ENCODE data around the gene SOBP. TPM values are rescaled to one million over a fixed set of nuclear protein-coding genes. Genes with fewer than 3 reads are reported as not detected.

Gene SOBP, protein sequence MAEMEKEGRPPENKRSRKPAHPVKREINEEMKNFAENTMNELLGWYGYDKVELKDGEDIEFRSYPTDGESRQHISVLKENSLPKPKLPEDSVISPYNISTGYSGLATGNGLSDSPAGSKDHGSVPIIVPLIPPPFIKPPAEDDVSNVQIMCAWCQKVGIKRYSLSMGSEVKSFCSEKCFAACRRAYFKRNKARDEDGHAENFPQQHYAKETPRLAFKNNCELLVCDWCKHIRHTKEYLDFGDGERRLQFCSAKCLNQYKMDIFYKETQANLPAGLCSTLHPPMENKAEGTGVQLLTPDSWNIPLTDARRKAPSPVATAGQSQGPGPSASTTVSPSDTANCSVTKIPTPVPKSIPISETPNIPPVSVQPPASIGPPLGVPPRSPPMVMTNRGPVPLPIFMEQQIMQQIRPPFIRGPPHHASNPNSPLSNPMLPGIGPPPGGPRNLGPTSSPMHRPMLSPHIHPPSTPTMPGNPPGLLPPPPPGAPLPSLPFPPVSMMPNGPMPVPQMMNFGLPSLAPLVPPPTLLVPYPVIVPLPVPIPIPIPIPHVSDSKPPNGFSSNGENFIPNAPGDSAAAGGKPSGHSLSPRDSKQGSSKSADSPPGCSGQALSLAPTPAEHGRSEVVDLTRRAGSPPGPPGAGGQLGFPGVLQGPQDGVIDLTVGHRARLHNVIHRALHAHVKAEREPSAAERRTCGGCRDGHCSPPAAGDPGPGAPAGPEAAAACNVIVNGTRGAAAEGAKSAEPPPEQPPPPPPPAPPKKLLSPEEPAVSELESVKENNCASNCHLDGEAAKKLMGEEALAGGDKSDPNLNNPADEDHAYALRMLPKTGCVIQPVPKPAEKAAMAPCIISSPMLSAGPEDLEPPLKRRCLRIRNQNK
- under 1 TPM in 1 of 2 donors, not detected in 1; 0.06 TPM for total RNA-seq

DNA sequence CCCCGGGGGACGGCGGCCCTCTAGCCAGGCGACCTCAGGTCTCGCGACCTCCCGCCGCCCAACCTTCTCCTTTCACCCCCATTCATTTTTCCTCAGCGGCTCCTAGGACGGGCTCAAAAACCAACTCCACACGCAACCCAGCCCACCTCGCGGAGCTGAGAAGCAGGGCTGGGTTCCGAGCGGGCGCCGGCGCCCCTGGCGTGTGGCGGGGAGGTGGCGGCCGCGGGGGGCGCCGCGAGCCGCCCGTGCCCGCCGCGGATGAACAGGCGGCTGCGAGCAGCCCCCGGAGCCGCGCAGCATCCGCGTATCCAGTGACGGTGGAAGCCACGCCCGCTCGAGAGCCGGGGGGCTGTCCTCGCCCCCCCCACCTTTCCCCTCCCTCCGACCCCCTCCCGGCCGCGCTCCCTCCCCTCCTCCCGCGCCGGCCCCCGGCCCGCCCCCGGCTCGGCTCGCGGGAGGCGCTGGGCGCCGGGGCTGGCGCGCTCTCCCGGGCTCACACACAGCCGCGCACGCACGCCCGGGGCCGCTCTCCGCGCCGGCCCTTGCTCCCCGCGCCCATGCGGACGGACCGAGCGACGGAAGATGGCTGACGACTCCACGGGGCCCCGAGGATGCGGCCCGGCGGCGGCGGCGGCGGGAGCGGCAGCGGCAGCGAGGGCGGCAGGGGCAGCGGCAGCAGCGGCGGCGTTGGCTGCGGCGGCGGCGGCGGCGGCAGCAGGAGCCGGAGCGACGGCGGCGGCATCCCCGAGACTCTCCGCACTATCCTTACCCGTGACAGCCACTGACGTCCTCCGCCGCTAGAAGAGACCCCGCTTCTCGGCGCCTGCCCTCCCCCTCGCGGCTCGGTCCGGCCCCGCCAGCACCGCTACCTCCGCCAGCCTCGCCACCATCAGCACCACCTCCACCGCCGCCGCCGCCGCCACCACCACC is at the start of gene SOBP:
Gene SOBP, plus strand, starts transcription at position 482 of the 930 bp plus-strand sequence. CDS start 500 bp downstream, outside the sequence.
- Mint-ChIP-seq H3K4me3 (peak within 1 kb of the TSS; percentile 90), H3K4me1 (peaks cover 11% of the 10 kb centered on the region), H3K27ac (peak within 1 kb of the TSS; percentile 12), H3K9me3 (no peaks in the 10 kb centered on the region), H3K27me3 (peaks cover 29% of the 10 kb centered on the region), H3K36me3 (ENCODE audit: low read depth) (peaks cover 6% of the 10 kb centered on the region)
- peak; percentile 60 for ATAC-seq (replicated peaks)

DNA sequence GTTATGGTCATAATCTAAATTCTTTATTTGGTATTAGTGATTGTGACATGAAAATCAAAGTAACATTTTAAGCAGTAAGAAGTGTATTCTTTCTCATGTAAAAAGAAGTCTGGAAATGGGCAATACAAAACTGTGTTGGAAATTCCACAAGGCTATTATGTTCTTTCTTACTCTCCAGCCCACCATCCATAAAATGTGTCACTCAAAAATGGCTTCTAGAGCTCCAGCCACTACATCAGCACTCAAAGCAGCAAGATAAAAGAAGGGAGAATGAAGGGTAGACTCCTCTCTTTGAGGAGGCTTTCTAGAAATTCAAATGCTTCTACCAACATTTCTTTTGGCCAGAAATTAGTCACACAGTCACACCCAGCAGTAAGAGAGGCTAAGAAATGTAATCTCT is 49.0 kb upstream of the SOBP start:
- Mint-ChIP-seq H3K27me3 (no peaks in the 10 kb centered on the region), H3K9me3 (no peaks in the 10 kb centered on the region), H3K36me3 (ENCODE audit: low read depth) (peaks cover 5% of the 10 kb centered on the region), H3K4me3 (no peak overlapping the region), H3K27ac (no peak overlapping the region), H3K4me1 (peaks cover 17% of the 10 kb centered on the region)
- no peak for ATAC-seq (replicated peaks)

DNA sequence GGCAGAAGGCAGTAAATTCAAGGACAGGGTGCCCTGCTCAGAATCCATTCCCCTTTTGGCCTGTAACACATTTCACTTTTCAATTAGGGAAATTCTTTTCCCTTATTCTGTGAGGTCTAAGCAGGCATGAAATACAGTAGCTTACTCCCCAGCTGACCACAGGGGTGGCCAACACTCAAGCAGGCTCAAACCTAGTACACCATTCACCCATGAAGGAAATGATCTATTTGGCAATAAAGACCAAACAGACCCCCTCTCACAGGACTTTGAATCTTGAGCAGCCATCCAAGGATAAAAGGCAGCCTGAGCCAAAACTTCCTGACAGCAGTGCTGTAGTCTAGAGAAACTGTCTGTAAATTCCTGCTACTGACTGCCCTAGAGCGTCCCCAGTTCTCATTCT is 48.2 kb upstream of the SOBP start:
- ATAC-seq (replicated peaks), result no peak
- Mint-ChIP-seq H3K9me3 (no peaks in the 10 kb centered on the region), H3K4me3 (no peak overlapping the region), H3K27me3 (no peaks in the 10 kb centered on the region), H3K27ac (no peak overlapping the region), H3K4me1 (peaks cover 17% of the 10 kb centered on the region), H3K36me3 (ENCODE audit: low read depth) (peaks cover 10% of the 10 kb centered on the region)

DNA sequence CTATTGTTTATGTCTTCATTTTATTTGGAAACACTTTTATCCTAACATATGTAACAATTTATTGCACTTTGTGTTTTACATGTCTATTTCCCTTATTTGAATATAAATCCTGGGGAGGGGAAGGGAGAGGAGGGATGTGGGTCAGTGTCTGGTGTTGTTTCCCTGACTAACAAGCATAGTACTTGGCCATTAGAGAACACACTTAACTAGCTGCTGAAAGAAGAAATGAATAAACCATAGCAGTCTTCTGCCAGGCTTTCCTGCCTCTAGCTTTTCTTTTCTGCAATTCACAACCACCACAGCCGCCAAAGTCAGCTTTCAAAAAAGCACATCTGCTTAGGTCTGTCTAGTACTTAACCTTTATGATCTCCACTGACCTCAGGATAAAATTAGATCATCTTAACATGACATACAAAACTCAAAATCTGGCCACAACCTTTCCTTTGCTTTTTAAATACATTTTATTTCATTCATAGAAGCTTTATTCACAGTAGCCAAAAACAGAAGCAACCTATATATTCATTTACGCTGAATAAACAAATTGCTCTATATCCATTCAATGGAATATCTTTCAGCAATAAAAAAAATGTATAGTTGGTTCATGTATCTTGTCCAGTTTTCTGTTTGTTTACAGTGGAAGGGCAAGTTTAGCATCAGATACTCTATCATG is 46.8 kb upstream of the SOBP start:
- Mint-ChIP-seq H3K36me3 (ENCODE audit: low read depth) (peaks cover 11% of the 10 kb centered on the region), H3K9me3 (no peaks in the 10 kb centered on the region), H3K27ac (no peak overlapping the region), H3K4me3 (no peak overlapping the region), H3K27me3 (no peaks in the 10 kb centered on the region), H3K4me1 (peaks cover 12% of the 10 kb centered on the region)
- ATAC-seq (replicated peaks), result no peak

DNA sequence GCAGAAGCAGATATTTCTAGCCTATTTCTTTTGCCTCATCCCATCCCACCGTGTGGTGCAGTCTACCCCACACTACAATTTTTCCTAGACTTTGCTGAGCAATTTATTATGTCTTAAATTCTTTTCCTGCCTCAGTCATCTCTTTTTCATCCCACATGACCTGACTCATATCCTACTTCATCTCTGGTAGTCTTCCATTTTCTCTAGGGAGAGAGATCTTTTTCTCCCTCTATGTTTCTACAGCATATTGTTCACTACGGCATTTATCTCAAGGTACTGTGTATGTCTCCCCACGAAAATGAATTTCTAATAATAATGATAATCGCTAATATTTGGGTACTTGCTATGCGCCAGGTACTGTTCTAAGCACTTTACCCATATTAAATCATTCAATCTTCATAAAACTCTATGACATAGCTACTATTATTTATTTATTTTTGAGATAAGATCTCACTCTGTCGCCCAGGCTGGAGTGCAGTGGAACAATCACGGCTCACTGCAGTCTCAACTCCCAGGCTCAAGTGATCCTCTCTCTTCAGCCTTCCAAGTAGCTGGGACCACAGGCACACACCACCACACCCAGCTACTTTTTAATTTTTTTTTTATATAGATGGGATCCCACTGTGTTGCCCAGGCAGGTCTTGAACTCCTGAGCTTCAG is 46.2 kb upstream of the SOBP start:
- no peaks in the 10 kb centered on the region for H3K27me3 Mint-ChIP-seq
- peaks cover 11% of the 10 kb centered on the region for H3K36me3 Mint-ChIP-seq (ENCODE audit: low read depth)
- no peak overlapping the region for H3K27ac Mint-ChIP-seq
- H3K9me3 Mint-ChIP-seq, result peaks cover 7% of the 10 kb centered on the region
- ATAC-seq (replicated peaks), result no peak
- peaks cover 12% of the 10 kb centered on the region for H3K4me1 Mint-ChIP-seq
- H3K4me3 Mint-ChIP-seq, result no peak overlapping the region

DNA sequence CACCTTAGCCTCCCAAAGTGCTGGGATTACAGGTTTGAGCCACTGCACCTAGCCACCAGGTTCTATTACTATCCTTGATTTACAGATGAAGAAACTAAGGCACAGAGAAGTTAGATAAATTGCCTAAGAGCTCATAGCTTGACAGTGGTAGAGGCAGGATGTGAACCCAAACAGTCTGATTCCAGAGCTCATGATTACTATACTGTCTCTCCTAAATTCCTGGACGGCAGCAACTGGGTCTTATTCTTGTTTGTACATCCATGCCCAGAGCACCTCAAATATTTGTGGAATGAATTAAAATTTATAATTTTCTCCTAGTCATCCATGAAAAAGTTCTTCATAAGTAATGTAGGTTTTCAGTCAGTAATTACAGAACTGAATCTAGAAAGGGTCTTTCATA is 45.6 kb upstream of the SOBP start:
- H3K4me1 Mint-ChIP-seq, result peaks cover 14% of the 10 kb centered on the region
- ATAC-seq (replicated peaks), result no peak
- peaks cover 11% of the 10 kb centered on the region for H3K9me3 Mint-ChIP-seq
- H3K27me3 Mint-ChIP-seq, result no peaks in the 10 kb centered on the region
- H3K27ac Mint-ChIP-seq, result no peak overlapping the region
- H3K36me3 Mint-ChIP-seq (ENCODE audit: low read depth), result peaks cover 11% of the 10 kb centered on the region
- H3K4me3 Mint-ChIP-seq, result no peak overlapping the region

DNA sequence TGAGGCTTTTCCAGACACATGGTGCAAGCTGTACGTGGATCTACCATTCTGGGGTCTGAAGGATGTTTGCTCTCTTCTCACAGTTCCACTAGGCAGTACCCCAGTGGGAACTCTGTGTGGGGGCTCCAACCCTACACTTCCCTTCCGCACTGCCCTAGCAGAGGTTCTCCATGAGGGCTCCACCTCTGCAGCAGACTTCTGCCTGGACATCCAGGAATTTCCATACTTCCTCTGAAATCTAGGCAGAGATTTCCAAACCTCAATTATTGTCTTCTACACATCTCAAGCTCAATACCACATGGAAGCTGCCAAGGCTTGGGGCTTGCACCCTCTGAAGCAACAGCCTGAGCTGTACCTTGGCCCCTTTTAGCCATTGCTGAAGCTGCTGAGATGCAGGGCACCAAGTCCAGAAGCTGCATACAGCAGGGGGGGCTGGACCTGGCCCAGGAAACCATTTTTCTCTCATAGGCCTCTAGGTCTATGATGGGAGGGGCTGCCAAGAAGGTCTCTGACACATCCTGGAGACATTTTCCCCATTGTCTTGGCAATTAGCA is 42.2 kb upstream of the SOBP start:
- no peak for ATAC-seq (replicated peaks)
- Mint-ChIP-seq H3K27ac (no peak overlapping the region), H3K9me3 (peaks cover 13% of the 10 kb centered on the region), H3K4me3 (no peak overlapping the region), H3K4me1 (peaks cover 6% of the 10 kb centered on the region), H3K27me3 (no peaks in the 10 kb centered on the region), H3K36me3 (ENCODE audit: low read depth) (peaks cover 17% of the 10 kb centered on the region)

DNA sequence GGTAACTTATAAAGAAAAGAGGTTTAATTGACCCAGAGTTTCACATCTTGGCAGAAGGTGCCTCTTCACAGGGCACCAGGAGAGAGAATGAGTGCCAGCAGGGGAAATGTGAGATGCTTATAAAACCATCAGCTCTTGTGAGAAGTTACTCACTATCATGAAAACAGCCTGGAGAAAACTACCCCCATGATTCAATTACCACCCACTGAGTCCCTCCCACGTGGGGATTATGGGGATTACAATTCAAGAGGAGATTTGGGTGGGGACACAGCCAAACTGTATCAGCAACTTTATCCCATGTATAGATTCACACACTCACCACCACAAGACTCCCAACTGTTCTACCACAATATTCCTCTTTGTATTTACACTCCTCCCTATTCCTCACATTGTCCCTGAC is 41.1 kb upstream of the SOBP start:
- H3K4me3 Mint-ChIP-seq, result no peak overlapping the region
- no peak for ATAC-seq (replicated peaks)
- no peaks in the 10 kb centered on the region for H3K27me3 Mint-ChIP-seq
- H3K4me1 Mint-ChIP-seq, result peaks cover 5% of the 10 kb centered on the region
- no peak overlapping the region for H3K27ac Mint-ChIP-seq
- peaks cover 23% of the 10 kb centered on the region for H3K36me3 Mint-ChIP-seq (ENCODE audit: low read depth)
- peaks cover 13% of the 10 kb centered on the region for H3K9me3 Mint-ChIP-seq

DNA sequence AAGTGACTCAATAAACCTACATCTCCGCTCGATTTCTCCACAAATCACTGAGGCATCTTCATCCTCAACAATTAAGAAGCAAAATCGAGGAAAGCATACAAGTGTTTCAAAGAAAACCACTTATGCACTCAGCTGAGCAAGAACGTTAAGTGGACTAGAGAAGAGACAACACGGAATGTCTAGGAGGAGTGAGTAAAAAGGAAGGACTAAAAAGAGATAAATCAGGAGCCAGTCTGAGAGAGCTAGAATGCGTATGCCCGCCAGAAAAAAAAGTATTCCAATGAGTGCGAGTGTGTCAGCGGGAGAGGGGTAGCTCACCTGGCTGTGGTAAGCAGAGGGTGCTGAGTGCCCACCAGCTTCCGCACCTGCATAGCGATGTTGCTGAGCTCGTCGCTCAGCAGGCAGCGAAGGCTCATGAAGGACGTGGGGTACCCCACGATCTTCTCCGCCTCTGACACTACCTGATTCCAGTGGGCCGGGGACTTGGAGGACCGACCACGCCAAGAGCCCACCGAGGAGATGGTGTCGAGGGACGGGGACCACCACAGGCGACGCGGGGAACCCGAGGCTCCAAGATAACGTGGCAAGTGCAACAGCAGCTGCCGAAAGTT is 31.1 kb upstream of the SOBP start:
- Mint-ChIP-seq H3K9me3 (no peaks in the 10 kb centered on the region), H3K27me3 (no peaks in the 10 kb centered on the region), H3K4me1 (peaks cover 7% of the 10 kb centered on the region), H3K27ac (peak overlapping the region; percentile 98), H3K36me3 (ENCODE audit: low read depth) (peaks cover under 1% of the 10 kb centered on the region), H3K4me3 (peak overlapping the region; percentile 99)
- ATAC-seq (replicated peaks), result peak; percentile 17

DNA sequence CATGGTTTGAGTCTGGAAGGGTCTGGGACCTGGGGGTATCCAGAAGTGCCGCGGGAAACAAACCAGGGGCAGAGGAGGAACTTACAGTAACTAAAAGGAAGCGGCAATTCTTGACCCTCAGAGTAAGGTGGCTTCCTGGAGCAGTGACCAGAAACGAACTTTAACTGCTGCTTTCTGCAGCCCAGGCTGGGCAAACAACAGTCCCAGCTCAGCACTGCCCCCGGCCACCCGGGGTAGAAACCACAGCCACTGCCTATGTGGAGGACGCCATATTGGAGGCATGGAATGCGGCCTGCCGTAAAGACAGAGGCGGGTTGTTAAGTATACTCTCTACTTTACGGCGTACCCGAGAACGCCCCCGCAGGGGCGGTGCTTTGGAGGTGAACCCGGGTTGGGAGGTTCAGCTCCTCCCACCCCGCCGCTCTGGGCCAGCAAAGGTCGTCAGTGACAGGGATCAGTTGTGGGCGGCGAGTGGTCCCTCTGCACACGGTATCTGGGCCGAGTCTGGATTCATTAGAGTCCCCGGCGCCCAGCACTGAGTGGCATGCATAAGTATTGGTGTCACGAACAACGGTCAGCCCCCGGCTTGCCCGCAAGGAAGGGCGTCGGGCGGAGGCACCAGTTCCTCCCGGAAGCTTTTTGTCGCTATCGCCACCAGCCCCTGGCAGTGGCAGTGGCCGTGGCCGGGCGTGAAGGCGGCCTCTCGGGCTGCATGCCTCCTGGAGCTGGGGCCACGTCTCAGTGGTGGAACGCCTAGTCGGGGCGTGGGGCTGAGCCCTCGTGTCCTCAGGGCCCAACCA is 30.4 kb upstream of the SOBP start, which contains the start of gene PDSS2:
Gene PDSS2, minus strand, starts transcription at position 282 of the 800 bp plus-strand sequence. Its CDS starts 279 bp downstream, at position 3.
- Mint-ChIP-seq H3K27me3 (no peaks in the 10 kb centered on the region), H3K9me3 (no peaks in the 10 kb centered on the region), H3K4me1 (peaks cover 7% of the 10 kb centered on the region), H3K4me3 (peak within 1 kb of the TSS; percentile 99), H3K36me3 (ENCODE audit: low read depth) (no peaks in the 10 kb centered on the region), H3K27ac (peak within 1 kb of the TSS; percentile 98)
- peak; percentile 97 for ATAC-seq (replicated peaks)

DNA sequence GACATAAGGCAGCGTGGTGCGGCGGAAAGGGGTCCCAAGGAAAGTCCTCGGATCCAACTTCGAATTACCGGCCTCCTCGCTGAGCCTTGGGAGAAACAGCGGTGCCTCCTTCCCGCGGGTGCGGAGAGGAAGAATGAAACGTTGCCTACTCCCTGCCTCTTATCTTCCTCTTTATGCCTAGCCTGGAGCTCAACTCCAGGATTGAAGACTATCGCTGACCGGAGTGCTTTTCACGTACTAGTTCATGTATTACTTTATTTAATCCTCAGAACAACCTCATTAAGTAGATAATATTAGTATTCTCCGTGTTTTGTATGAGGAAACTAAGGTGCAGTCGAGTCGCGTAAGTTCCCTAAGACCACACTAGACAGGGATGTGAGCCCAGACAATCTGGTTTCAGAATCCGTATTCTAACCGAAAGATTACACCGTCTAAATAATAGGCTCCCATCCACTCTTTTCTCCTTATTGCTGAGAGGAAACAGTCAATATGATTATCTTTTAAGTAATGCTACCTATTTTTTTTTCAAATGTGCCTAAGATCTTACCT is 29.8 kb upstream of the SOBP start:
- H3K36me3 Mint-ChIP-seq (ENCODE audit: low read depth), result no peaks in the 10 kb centered on the region
- H3K9me3 Mint-ChIP-seq, result no peaks in the 10 kb centered on the region
- no peak for ATAC-seq (replicated peaks)
- H3K4me3 Mint-ChIP-seq, result peak overlapping the region; percentile 99
- H3K4me1 Mint-ChIP-seq, result peaks cover 7% of the 10 kb centered on the region
- H3K27ac Mint-ChIP-seq, result peak overlapping the region; percentile 98
- no peaks in the 10 kb centered on the region for H3K27me3 Mint-ChIP-seq

DNA sequence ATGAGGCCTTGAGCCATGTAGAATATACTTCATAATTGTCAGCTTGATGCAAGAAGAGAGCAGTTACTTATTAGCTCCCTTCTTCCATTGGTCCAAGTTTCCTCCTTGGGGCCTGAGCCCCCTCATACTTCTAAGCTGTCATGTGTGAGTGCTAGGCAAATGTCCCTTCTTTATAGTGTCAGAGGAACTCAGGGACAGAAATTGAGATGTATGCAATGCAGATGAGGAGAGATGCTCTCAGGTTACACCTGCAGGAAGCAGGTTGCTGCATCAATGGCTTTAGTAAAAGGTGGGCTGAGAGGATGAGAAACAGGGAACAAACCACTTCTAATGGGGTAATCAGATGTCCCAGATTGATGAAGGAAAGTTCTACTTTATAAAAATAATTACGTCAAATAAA is 23.9 kb upstream of the SOBP start:
- H3K27me3 Mint-ChIP-seq, result peaks cover 8% of the 10 kb centered on the region
- ATAC-seq (replicated peaks), result no peak
- no peak overlapping the region for H3K27ac Mint-ChIP-seq
- H3K36me3 Mint-ChIP-seq (ENCODE audit: low read depth), result no peaks in the 10 kb centered on the region
- H3K9me3 Mint-ChIP-seq, result no peaks in the 10 kb centered on the region
- no peaks in the 10 kb centered on the region for H3K4me1 Mint-ChIP-seq
- no peak overlapping the region for H3K4me3 Mint-ChIP-seq
